RWPE2 (cell line): ENCODE data around the gene ZNF853.
"Not testable (repeated sequence)": the region's sequence is repeated elsewhere in the genome, so short reads cannot be mapped to it uniquely, and the experiment has no call there.

Source experiments
- ATAC-seq: fragments of 200-7000 bp; cut with Tn5 transposase; 3 replicates; pipeline ENCODE4 v1.9.1; 2021; ENCODE audit warnings: low read depth
- DNase-seq: peaks from one replicate; pipeline ENCODE4 v3.0.0-alpha.2; 2020; ENCODE audit warnings: low spot score
- H3K27ac ChIP-seq: fragments of 450-650 bp; 2 replicates; pipeline ENCODE4 v1.5.1; 2017; ENCODE audit warnings: mild to moderate bottlenecking; ENCODE audit not compliant: poor library complexity, severe bottlenecking
- H3K27me3 ChIP-seq: fragments of 250-450 bp; sonication (Bioruptor Pico); 2 replicates; pipeline ENCODE4 v1.5.1; 2021; ENCODE audit warnings: mild to moderate bottlenecking, moderate library complexity; ENCODE audit not compliant: insufficient read depth, poor library complexity, severe bottlenecking
- H3K36me3 ChIP-seq: fragments of 250-450 bp; sonication (Bioruptor Pico); 2 replicates; pipeline ENCODE4 v1.5.1; 2020; ENCODE audit warnings: low read depth, mild to moderate bottlenecking, moderate library complexity
- H3K4me1 ChIP-seq: fragments of 250-450 bp; sonication (Bioruptor Pico); 2 replicates; pipeline ENCODE4 v1.5.1; 2021; ENCODE audit warnings: mild to moderate bottlenecking, moderate library complexity; ENCODE audit not compliant: insufficient read depth, poor library complexity, severe bottlenecking
- H3K4me3 ChIP-seq: fragments of 250-450 bp; sonication (Bioruptor Pico); 2 replicates; pipeline ENCODE4 v1.5.1; 2021; ENCODE audit warnings: mild to moderate bottlenecking, moderate library complexity; ENCODE audit not compliant: severe bottlenecking
- H3K9me3 ChIP-seq: fragments of 250-450 bp; sonication (Bioruptor Pico); 2 replicates; pipeline ENCODE4 v1.5.1; 2021; ENCODE audit warnings: mild to moderate bottlenecking, moderate library complexity; ENCODE audit not compliant: severe bottlenecking
- CTCF ChIP-seq: fragments of 450-650 bp; IDR thresholded peaks from one replicate; pipeline ENCODE4 v1.5.1; 2017; ENCODE audit warnings: mild to moderate bottlenecking, moderate library complexity; ENCODE audit not compliant: poor library complexity, severe bottlenecking

Gene ZNF853

GRCh38 chr7:6575281-6576023 is 40.0 kb upstream of the ZNF853 start:
- Histone ChIP-seq H3K27me3 (no peaks in the 10 kb centered on the region), H3K4me3 (no peak overlapping the region), H3K9me3 (no peaks in the 10 kb centered on the region), H3K4me1 (no peaks in the 10 kb centered on the region), H3K36me3 (peaks cover 17% of the 10 kb centered on the region), H3K27ac (no peak overlapping the region)
- no peak for ATAC-seq
- no peak for DNase-seq
- TF ChIP-seq CTCF = no peak

GRCh38 chr7:6576024-6576866 is 39.2 kb upstream of the ZNF853 start:
- H3K4me1 ChIP-seq = no peaks in the 10 kb centered on the region
- peaks cover 25% of the 10 kb centered on the region for H3K36me3 ChIP-seq
- DNase-seq (no peak), ATAC-seq (no peak)
- no peaks in the 10 kb centered on the region for H3K27me3 ChIP-seq
- no peaks in the 10 kb centered on the region for H3K9me3 ChIP-seq
- no peak overlapping the region for H3K27ac ChIP-seq
- peak overlapping the region; percentile 71 for H3K4me3 ChIP-seq
- TF ChIP-seq CTCF = no peak

- peaks cover 32% of the 10 kb centered on the region for H3K36me3 ChIP-seq
Measured at GRCh38 chr7:6576867-6577368, 38.5 kb upstream of the ZNF853 start.

GRCh38 chr7:6577369-6578113 is 37.9 kb upstream of the ZNF853 start, which contains the start of gene ZDHHC4:
Gene ZDHHC4, plus strand, starts transcription at chr7:6577454. Its CDS starts 3,108 bp downstream, at chr7:6580562.
- Histone ChIP-seq H3K27me3 (no peaks in the 10 kb centered on the region), H3K9me3 (no peaks in the 10 kb centered on the region), H3K4me1 (no peaks in the 10 kb centered on the region), H3K36me3 (peaks cover 38% of the 10 kb centered on the region), H3K4me3 (peak within 1 kb of the TSS; percentile 71), H3K27ac (peak within 1 kb of the TSS; percentile 54)
- peak; percentile 86 for DNase-seq
- TF ChIP-seq CTCF = no peak
- peak; percentile 94 for ATAC-seq

More at GRCh38 chr7:6576867-6577368, 38.5 kb upstream of the ZNF853 start:
- not testable (repeated sequence) for H3K27me3 ChIP-seq, ATAC-seq, DNase-seq, H3K4me1 ChIP-seq, H3K9me3 ChIP-seq
- H3K27ac ChIP-seq = peak overlapping the region; percentile 54
- peak overlapping the region; percentile 71 for H3K4me3 ChIP-seq
